CD4-positive, alpha-beta T cell (primary cell): Measurements from ENCODE around the gene KCNF1. TPM values are rescaled to one million over a fixed set of nuclear protein-coding genes. Genes with fewer than 3 reads are reported as not detected.

Experiments used
- ATAC-seq: fragments of 200-7000 bp; cut with Tn5 transposase; one replicate; pipeline ENCODE4 v1.10.0; 2022; ENCODE audit warnings: mild to moderate bottlenecking; ENCODE audit not compliant: poor library complexity
- CTCF ChIA-PET: fragments of 350-600 bp; sonication (Branson Sonifier 250); formaldehyde crosslinking; loops from one replicate; lab custom pipeline; 2021; ENCODE audit warnings: antibody characterized with exemption, inconsistent platforms; lab: Charles Lee
- POLR2A ChIA-PET: fragments of 350-600 bp; sonication (Branson Sonifier 250); formaldehyde crosslinking; loops from one replicate; lab custom pipeline; 2021; ENCODE audit warnings: antibody characterized with exemption, inconsistent platforms; lab: Charles Lee
- DNase-seq, 14 experiments: peaks; one replicate each; pipeline ENCODE4 v3.0.0-alpha.2; 2013 to 2020; ENCODE audit warnings: mixed read lengths in 2 of 14
- H3K27ac ChIP-seq, 2 donors: one replicate each; pipeline versions ENCODE4 v1.5.1 to v1.7.0; 2013; ENCODE audit warnings: low read length in 2 of 2, low read depth in 1 of 2, mild to moderate bottlenecking in 1 of 2
- H3K27me3 ChIP-seq, 2 experiments: 1 replicate in 1 of 2; 2 replicates in 1 of 2; pipeline versions ENCODE4 v1.6.1 to v1.7.0; 2013; ENCODE audit warnings: low read length in 2 of 2, control low read depth in 1 of 2, mild to moderate bottlenecking in 1 of 2, moderate library complexity in 1 of 2; ENCODE audit not compliant: insufficient read depth in 2 of 2, control insufficient read depth in 1 of 2
- H3K36me3 ChIP-seq: one replicate; pipeline ENCODE4 v1.6.1; 2013; ENCODE audit warnings: low read length, control low read depth; ENCODE audit not compliant: insufficient read depth
- H3K4me1 ChIP-seq: one replicate; pipeline ENCODE4 v1.6.1; 2013; ENCODE audit warnings: low read length, control low read depth; ENCODE audit not compliant: insufficient read depth
- H3K4me3 ChIP-seq: one replicate; pipeline ENCODE4 v1.5.1; 2013; ENCODE audit warnings: mild to moderate bottlenecking, low read length, moderate library complexity
- H3K9me3 ChIP-seq, 2 experiments: 1 replicate in 1 of 2; 2 replicates in 1 of 2; pipeline versions ENCODE4 v1.6.1 to v1.7.0; 2013; ENCODE audit warnings: low read length in 2 of 2, mild to moderate bottlenecking in 2 of 2, control low read depth in 1 of 2, moderate library complexity in 1 of 2; ENCODE audit not compliant: control insufficient read depth in 1 of 2, insufficient read depth in 1 of 2
- H3K27ac Mint-ChIP-seq: one replicate; pipeline ENCODE4 v1.8.0; 2020; ENCODE audit warnings: mixed read lengths
- H3K27me3 Mint-ChIP-seq: one replicate; pipeline ENCODE4 v1.8.0; 2021; ENCODE audit warnings: mixed read lengths
- H3K36me3 Mint-ChIP-seq: one replicate; pipeline ENCODE4 v1.8.0; 2021; ENCODE audit warnings: low read depth, mixed read lengths
- H3K4me1 Mint-ChIP-seq: one replicate; pipeline ENCODE4 v1.8.0; 2021; ENCODE audit warnings: low read depth, mixed read lengths
- H3K4me3 Mint-ChIP-seq: one replicate; pipeline ENCODE4 v1.8.0; 2020; ENCODE audit warnings: mild to moderate bottlenecking, mixed read lengths
- H3K9me3 Mint-ChIP-seq: one replicate; pipeline ENCODE4 v1.8.0; 2020; ENCODE audit warnings: mixed read lengths
- intact Hi-C, 2 experiments: fragments of 100-400 bp; cut with DNase I in 1 of 2; cut with micrococcal nuclease in 1 of 2; formaldehyde crosslinking; loops; one replicate each; pipeline versions ENCODE4 v1.15.1 to v1.9.0; 2023 to 2025; cut with DNase I, micrococcal nuclease
- total RNA-seq, 174 experiments: library from RNA in 2 of 174; stranded (reverse) in 2 of 174; gene quantifications; one replicate each; pipeline ENCODE4 v1.2.3 and lab custom pipeline; 2021 to 2026
- TF ChIP-seq, protein P1 (sequence below): fragments of 200-600 bp; IDR thresholded peaks from one replicate; pipeline ENCODE4 v1.8.0; 2022; ENCODE audit warnings: antibody characterized with exemption, mild to moderate bottlenecking

The KCNF1 gene
- total RNA-seq, 2 experiments from 2014 or later, result not detected

DNA sequence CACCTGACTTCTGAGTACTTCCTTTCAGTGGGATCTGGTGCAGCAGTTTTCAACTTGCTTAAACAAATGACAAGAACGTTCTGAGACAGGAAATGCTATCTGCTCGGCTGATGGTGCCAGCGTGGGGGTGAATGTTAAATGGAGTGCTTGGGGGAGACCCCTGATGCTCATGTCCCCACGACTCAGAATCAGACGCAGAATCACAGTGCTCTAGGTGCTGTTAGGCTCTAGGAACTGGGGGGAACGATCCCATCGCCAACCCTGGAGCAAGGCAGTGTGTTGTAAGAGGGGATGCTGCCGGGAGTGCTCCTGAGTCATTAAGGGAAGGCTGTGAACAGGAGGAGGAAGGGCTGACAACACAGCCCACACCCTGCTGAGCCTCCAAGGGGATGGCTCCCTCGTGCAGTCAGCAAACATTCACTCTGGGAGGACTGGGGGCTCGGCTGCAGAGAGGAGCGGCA lies 34.1 kb upstream of the KCNF1 start:
- Mint-ChIP-seq H3K4me3 (no peak overlapping the region), H3K27ac (no peak overlapping the region), H3K4me1 (peaks cover 6% of the 10 kb centered on the region), H3K36me3 (no peaks in the 10 kb centered on the region), H3K27me3 (peaks cover 4% of the 10 kb centered on the region), H3K9me3 (no peaks in the 10 kb centered on the region)
- Histone ChIP-seq H3K27me3 (peaks cover 0 to 8% of the 10 kb centered on the region in 2 experiments), H3K9me3 (peaks cover 0 to 4% of the 10 kb centered on the region in 2 experiments), H3K36me3 (no peaks in the 10 kb centered on the region), H3K4me3 (no peak overlapping the region), H3K27ac (no peak overlapping the region), H3K4me1 (peaks cover 3% of the 10 kb centered on the region)
- DNase-seq, result peak in 1 of 14 experiments; percentile 26
- no peak for ATAC-seq
- CTCF ChIA-PET, result no interaction called here
- TF ChIP-seq, protein P1, sequence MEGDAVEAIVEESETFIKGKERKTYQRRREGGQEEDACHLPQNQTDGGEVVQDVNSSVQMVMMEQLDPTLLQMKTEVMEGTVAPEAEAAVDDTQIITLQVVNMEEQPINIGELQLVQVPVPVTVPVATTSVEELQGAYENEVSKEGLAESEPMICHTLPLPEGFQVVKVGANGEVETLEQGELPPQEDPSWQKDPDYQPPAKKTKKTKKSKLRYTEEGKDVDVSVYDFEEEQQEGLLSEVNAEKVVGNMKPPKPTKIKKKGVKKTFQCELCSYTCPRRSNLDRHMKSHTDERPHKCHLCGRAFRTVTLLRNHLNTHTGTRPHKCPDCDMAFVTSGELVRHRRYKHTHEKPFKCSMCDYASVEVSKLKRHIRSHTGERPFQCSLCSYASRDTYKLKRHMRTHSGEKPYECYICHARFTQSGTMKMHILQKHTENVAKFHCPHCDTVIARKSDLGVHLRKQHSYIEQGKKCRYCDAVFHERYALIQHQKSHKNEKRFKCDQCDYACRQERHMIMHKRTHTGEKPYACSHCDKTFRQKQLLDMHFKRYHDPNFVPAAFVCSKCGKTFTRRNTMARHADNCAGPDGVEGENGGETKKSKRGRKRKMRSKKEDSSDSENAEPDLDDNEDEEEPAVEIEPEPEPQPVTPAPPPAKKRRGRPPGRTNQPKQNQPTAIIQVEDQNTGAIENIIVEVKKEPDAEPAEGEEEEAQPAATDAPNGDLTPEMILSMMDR, result no peak
- intact Hi-C loops, result no loop called here
- POLR2A ChIA-PET, result no interaction called here

DNA sequence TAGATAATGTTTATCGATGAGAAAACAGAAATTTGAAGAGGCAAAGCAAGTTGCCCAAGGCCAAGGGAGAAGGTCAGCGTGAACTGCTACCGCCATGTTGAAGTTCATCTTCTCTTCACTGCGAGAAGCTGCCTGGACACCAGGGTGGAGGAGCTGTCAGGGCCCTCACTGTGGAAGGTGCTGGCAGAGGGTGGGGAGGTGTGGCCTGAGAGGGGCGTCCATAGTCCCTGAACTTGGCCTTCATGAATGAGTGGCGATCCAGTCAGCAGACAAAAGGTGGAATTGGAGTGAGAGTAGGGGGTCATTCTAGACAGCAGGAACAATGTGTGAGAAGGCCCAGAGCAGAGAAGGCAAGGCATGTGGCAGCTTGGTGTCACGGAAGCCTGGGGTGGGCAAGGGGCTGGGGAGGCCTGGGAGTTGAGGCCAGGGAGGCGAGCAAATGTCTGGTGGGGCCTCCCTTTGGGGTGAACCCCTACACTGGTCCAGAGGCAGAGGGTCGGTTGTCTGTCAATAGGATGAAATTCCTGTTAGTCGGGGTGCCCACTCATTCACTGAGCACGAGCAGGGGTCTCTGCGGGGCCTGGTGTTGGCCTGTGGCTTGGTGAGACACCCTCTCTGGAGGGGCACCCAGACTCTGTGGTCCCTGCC lies 33.3 kb upstream of the KCNF1 start:
- Histone ChIP-seq H3K27ac (no peak overlapping the region), H3K27me3 (peaks cover 0 to 8% of the 10 kb centered on the region in 2 experiments), H3K36me3 (no peaks in the 10 kb centered on the region), H3K4me1 (peaks cover 3% of the 10 kb centered on the region), H3K4me3 (no peak overlapping the region), H3K9me3 (peaks cover 0 to under 1% of the 10 kb centered on the region in 2 experiments)
- TF ChIP-seq, protein P1, result no peak
- Mint-ChIP-seq H3K27me3 (peaks cover 4% of the 10 kb centered on the region), H3K36me3 (no peaks in the 10 kb centered on the region), H3K4me3 (no peak overlapping the region), H3K27ac (no peak overlapping the region), H3K9me3 (no peaks in the 10 kb centered on the region), H3K4me1 (peaks cover 6% of the 10 kb centered on the region)
- CTCF ChIA-PET, result no interaction called here
- intact Hi-C loops, result no loop called here
- no peak for ATAC-seq
- DNase-seq, result no peak
- POLR2A ChIA-PET, result no interaction called here

DNA sequence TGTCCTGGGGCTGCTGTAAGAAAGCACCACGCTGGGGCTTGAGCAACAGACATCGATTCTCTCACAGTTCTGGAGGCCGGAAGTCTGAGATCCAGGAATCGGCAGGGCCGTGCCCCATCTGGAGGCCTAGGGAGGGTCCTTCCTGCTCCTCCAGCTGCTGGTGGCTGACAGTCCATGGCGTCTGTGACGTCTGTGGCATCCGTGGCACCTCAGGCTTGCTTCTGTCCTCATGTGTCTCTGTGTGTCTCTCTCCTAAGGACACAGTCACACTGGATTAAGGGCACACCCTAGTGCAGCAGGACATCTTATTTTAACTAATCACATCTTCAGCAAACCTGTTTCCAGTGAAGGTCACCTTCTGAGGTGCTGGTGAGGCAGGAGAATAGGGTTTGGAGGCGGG lies 32.6 kb upstream of the KCNF1 start:
- H3K27me3 Mint-ChIP-seq, result peaks cover 4% of the 10 kb centered on the region
- no peaks in the 10 kb centered on the region for H3K9me3 Mint-ChIP-seq

More for the DNA sequence above, 32.6 kb upstream of the KCNF1 start:
- no peak overlapping the region for H3K27ac Mint-ChIP-seq
- H3K4me3 ChIP-seq, result no peak overlapping the region
- intact Hi-C loops, result no loop called here
- DNase-seq (no peak), ATAC-seq (no peak)
- no peak overlapping the region for H3K27ac ChIP-seq
- no peaks in the 10 kb centered on the region for H3K36me3 Mint-ChIP-seq
- peaks cover 0 to 8% of the 10 kb centered on the region in 2 experiments for H3K27me3 ChIP-seq
- ChIA-PET CTCF (no interaction called here), POLR2A (no interaction called here)
- peaks cover 3% of the 10 kb centered on the region for H3K4me1 ChIP-seq
- no peak overlapping the region for H3K4me3 Mint-ChIP-seq
- peaks cover 6% of the 10 kb centered on the region for H3K4me1 Mint-ChIP-seq
- no peaks in the 10 kb centered on the region for H3K36me3 ChIP-seq
- H3K9me3 ChIP-seq, result no peaks in the 10 kb centered on the region
- TF ChIP-seq, protein P1, result no peak
